H54 (cell line): Measurements from ENCODE around the gene EXOC7.
A peak's percentile ranks its signal among the peaks of the same experiment; 100 is the strongest.

Experiments
- DNase-seq: peaks from one replicate; pipeline ENCODE4 v3.0.0; 2011; ENCODE audit warnings: low spot score, mixed read lengths; ENCODE audit not compliant: insufficient read length
- FAIRE-seq: peaks from 3 replicates; lab custom pipeline; 2011; peaks lifted over from hg19 to GRCh38; lab: Jason Lieb, UNC
- POLR2A ChIP-seq: IDR thresholded peaks from 2 replicates; pipeline ENCODE4 v1.6.1; 2011; ENCODE audit warnings: low read depth, mild to moderate bottlenecking, low read length

EXOC7 gene

DNA sequence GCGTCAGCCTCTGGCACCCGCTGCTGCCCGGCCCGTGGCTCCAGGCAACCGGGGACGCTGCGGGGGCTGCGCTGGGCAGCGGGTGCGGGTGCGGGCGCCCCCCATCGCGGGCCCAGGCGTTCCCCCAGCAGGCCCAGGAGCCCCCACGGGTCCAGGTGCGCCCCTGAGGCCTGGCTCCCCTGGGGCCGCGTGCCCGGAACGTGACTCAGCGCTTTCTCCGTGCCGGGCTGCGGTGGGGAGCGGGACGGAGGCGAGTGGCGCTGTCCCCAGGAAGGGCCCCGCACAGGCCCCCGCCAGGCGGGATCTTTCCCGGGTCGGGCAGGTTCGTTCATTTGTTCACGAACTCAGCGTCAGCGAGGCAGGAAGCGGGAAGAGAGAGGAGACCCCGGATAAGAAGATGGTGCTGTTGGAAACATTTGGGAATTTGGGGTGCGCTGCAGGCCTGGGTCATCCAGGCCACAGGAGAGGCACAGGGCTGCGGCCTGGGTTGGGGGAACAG is 18.4 kb upstream of the EXOC7 start:
- no peak for TF ChIP-seq POLR2A
- DNase-seq (no peak), FAIRE-seq (no peak)

DNA sequence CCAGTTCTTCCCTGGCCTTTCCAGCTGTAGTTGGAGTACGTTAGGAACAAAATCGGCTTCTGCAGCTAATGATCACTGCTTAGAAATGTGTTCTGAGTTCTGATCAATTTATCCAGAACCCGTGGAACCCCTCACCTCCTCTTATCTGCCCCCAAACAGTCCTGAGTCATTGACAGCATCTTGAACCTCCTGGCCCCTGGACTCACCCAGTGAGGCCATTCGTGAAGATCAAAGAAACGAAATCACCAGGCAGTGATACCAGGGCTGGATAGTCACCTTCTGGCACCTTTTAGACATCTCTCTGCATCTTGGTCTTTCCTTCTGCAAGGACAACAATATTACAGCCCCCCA is 17.0 kb upstream of the EXOC7 start:
- no peak for FAIRE-seq
- DNase-seq: no peak
- TF ChIP-seq POLR2A: no peak

DNA sequence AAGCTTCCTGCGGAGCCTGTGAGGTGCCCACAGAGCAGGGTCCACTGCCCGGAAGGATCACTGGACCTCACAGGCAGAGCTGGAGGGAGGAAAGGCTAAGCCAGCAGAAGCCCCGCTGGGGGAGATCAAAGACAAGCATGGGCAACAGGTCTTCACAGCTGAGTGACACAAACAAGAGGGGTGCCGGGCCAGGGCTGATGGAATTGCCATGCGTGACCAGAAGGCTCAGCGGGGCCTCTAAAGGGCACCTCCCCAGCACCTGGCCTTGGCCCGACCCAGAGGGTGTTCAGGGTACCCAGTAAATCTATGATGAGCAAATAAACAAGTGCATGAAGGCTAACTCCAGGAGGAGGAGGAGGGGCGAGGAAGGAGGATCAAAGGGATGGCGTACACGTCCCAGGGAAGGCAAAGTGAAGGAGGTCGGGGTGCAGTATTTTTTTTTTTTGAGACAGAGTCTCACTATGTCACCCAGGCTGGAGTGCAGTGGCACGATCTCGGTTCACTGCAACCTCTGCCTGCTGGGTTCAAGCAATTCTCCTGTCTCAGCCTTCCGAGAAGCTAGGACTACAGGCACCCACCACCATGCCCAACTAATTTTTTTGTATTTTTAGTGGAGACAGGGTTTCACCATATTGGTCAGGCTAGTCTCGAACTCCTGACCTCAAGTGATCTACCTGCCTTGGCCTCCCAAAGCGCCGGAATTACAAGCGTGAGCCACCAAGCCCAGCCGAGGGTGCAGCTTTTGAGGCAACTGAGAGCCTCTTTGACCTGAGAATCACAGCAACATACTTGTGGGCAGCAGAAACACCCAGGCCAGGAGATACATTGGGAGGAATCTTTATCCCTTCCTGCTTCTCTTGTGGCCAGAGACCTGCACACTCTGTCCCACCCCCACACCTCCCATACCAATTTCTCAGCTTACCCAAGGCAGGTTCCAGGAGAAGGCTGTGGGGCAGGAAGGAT is 16.1 kb upstream of the EXOC7 start:
- TF ChIP-seq POLR2A: no peak
- FAIRE-seq: no peak
- DNase-seq: peak; percentile 8

DNA sequence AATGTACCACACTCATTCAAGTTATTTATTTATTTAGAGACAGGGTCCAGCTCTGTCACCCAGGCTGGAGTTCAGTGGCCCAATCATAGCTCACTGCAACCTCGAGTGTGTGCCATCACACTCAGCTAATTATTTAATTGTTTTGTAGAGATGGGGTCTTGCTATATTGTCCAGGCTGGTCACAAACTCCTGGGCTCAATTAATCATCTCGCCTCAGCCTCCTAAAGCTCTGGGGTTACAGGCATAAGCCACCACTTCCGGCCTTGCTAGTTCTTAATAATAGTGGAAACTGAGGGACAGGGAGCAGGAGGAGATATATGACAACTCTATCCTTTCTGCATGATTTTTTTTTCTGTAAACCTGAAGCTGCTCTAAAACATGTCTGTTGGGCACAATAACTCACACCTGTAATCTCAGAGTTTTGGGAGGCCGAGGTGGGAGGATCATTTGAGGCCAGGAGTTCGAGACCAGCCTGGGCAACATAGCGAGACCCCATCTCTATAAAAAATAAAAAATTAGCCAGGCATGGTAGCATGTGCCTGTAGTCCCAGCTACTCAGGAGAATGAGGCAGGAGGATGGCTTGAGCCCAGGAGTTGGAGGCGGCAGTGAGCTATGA is 11.7 kb upstream of the EXOC7 start:
- FAIRE-seq (no peak), DNase-seq (no peak)
- no peak for TF ChIP-seq POLR2A

DNA sequence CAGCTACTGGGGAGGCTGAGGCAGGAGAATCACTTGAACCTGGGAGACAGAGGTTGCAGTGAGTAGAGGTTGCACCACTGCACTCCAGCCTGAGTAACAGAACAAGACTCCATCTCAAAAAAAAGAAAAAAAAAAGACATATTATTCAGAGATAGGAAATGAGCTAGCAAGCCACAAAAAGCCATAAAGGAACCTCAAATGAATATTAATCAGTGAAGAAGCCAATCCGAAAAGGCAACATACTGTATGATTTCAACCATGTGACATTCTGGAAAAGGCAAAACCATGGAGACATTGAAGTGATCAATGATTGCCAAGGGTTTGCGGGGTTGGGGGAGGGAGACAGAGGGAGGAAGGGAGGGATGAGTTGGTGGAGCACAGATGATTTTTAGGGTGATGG is 8.4 kb upstream of the EXOC7 start:
- FAIRE-seq: no peak
- TF ChIP-seq POLR2A: no peak
- DNase-seq: no peak

DNA sequence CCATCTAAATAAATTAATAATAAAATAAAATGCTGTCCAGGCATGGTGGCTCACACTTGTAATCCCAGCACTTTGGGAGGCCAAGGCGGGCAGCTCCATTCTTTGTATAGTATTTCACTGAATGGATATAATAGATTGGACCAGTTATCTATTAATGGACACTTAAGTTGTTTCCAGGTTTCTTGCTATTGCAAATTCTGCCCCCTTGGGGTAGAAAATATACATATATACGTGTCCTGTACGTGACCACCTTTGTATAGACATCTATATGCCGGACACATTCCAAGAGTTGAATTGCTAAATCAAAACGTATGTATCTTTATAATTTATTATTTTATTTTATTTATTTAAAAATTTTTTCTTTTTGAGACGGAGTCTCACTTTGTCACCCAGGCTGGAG is 3.9 kb upstream of the EXOC7 start:
- no peak for FAIRE-seq
- TF ChIP-seq POLR2A: no peak
- DNase-seq: no peak

DNA sequence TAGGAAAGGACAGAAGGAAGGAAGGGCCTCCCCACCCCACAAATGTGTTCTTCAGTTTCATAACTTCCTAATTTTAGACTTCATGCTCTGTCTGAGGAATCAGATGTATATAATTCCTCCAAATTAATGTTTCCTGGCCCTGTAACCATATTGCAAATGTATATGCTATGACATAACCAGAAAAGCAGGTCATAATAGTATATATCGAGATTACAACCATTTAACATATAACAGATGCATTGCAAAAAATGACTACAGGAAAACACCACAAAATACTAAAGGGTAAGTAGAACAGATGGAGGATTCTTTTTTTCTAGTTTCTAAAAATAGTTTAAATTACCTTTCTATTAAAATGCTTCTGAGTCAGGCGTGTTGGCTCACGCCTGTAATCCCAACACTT is 3.1 kb upstream of the EXOC7 start:
- no peak for TF ChIP-seq POLR2A
- DNase-seq (no peak), FAIRE-seq (no peak)

DNA sequence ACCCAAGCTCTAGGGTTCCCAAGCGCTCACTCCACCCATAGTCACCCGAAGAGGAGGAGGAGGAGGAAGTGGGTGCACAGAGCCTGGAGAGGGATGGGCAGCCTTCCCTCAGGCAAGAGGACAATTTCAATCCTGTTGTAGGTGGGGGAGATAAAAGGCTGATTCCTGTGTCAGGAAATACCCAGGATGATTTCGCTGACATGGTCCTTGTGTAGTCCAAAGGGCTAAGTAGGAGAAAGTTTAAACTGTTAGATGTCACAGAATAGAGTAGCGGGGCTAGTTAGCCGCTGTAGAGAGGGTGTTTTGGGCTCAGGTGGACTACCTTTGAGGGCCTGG is 1.3 kb upstream of the EXOC7 start:
- DNase-seq (no peak), FAIRE-seq (no peak)
- TF ChIP-seq POLR2A: no peak

DNA sequence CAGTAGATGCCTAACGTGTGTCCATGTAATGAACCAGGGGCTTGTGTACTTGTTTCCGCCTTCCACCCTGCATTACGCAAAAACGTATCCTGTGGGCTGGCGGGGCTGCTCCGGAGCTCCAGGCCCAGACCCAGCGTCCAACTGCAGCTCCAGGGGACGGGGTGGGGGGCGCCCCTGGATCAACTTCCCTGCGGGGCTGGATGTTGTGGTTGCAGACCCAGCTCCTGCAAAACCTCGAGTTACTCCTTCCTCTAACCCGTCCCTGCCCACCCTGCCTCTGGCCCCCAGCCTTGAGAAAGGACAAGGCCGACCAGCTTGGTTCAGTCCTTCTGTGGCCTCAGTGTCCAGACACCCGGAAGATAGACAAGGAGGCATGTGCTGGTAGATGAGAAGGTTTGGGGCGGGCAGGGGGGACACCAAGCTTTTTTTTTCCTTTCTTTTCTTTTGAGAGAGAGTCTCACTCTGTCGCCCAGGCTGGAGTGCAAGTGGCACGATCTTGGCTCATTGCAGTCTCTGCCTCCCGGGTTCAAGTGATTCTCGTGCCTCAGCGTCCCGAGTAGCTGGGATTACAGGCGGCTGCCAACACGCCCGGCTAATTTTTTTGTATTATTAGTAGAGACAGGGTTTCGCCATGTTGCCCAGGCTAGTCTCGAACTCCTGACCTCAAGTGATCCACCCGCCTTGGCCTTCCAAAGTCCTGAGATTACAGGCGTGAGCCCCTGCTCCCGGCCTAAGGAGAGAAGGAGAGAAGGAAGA is 731 bp upstream of the EXOC7 start:
- no peak for DNase-seq
- no peak for TF ChIP-seq POLR2A
- no peak for FAIRE-seq

DNA sequence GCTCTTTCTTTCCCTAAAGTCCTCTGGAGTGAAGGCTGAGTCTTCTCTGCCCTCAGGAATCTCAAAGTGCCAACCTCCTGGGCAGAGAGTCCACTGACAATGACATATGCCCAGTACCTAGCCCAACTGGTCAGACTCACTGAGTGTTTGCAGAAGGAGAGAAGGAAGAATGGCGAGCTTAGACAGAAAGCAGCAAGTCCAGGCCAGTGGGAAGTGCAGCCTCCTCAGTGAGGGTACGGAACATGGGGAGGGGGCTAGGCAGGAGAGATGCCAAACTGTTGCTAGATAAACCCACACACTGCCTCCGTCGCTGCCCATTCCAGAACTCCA is 678 bp downstream of the EXOC7 start:
- no peak for TF ChIP-seq POLR2A
- FAIRE-seq: no peak
- no peak for DNase-seq

DNA sequence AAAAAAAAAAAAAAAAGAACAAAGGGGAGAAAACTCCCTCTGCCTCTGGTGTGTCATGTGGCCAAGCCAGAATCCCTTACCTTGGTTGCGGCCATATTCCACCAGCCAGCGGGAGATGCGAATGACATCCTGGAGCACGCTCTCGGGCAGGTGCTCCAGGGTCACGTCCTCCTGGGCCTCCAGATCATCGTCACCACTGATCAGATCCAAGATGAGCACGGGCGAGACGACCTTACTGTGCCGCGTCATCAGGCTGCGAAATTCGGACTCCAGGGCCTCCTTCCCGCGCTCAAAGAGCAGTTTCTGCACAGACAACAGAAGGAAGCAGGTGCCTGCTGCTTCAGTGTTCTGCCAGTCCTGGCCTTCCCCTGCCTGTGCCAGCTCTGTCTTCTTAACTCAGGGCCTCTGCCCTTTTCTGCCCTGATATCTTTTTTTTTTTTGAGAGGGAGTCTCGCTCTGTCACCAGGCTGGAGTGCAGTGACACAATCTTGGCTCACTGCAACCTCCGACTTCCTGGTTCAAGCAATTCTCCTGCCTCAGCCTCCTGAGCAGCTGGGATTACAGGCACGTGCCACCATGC is 5.8 kb downstream of the EXOC7 start:
- no peak for FAIRE-seq
- no peak for DNase-seq
- no peak for TF ChIP-seq POLR2A

DNA sequence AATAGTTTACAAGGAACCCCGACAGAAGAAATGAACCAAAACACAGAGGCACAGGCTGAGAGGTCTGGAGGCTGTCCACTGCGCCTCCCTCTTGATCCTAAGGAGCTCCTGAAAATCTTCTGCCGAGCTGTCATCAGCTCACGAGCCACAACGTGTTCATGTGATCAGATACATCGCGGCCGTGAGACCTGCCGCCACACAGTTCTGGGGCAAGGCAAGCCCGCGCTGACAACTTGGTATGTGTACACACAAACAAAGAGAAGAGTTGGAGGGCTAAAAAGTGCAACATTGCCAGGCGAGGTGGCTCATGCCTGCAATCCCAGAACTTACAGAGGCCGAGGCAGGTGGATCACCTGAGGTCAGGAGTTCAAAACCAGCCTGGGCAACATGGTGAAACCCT is 7.6 kb downstream of the EXOC7 start:
- no peak for FAIRE-seq

DNA sequence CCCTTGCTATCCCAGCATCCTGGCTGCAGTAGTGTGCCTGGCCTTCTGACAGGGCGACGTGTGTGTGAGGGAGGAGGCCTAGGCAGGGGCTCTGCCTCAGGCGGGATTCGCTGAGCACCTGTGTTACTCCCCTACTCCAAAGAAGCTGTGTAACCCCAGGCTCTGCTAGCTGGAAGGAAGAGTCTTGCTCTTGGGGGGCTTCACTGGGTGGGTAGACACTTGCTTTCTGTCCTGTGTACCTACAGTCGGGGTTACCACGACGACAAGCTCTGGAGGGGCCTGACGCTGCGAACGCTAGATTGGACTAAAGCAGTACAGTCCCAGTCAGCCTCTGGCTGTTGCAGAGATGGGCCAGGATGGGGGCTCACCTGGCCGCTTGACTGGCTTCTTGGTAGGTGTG is 9.5 kb downstream of the EXOC7 start:
- TF ChIP-seq POLR2A: no peak
- FAIRE-seq (no peak), DNase-seq (no peak)

More for the DNA sequence above, 7.6 kb downstream of the EXOC7 start:
- TF ChIP-seq POLR2A: no peak
- no peak for DNase-seq
